DMS 273 (cell line): ENCODE data around the gene CDH23.

Experiments used
- DNase-seq: peaks from one replicate; lab custom pipeline; 2025; ENCODE audit not compliant: unreplicated experiment; lab: John Stamatoyannopoulos, UW

CDH23 gene

DNA sequence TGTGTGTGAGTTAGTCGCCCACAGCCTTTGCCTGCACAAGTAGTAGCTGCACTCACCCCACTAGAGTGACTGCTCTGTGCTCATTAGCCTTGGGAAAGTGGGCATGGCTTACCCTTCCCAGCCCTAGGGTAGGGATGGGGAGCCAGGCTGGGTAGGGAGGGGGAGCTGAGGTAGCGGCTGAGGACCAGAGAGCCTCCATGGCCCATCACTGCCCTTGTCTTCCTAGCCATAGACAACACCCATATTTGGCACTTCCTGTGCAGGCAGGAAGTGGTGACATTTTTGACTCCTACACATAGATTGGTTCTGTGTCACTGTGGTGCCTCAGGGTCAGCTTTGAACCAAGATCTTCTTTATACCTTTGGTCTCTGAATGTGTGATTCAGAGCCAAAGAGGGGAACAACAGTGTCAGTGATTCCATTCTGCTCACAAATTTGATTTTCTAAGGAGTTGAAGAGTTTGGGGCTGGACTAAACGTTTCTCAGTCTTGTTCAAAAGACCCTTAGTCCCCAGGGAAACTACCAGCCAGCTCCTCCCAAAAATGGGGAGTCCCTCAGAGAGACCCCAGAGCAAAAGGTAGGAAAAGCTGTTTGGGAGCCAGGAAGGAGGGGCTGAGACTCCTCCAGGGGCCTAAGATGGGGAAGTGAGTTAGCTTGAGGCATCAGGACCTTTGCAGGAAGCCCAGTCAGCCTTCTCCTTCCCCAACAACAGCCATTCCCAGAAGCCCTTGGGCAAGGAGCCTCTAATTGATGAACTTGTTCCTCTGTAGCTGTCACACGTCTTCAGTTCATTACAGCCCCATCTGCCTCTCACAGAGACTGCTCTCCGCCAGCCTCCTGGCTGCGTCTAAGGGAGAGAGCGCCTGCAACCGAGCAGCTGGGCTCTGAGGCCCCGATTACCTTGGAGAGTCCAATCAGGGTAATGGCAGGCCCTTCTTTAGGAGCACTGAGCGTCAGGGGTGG is 135.0 kb downstream of the CDH23 start:
- peak; percentile 73 for DNase-seq

DNA sequence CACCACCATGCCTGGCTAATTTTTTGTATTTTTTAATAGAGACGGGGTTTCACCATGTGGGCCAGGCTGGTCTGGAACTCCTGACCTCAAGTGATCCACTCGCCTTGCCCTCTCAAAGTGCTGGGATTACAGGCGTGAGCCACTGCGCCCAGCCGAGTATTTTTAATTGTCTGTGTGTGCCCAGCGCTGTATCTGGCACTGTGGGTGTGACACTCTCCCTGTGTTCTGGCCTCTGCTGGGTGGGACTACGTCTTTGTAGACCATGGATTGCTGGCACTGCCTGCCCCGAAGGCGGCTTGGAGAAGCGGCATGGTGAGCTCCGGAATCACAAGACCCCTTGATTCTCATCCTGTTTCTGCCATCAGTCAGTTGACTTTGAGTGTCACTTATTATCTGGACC is 136.2 kb downstream of the CDH23 start:
- DNase-seq: no peak

DNA sequence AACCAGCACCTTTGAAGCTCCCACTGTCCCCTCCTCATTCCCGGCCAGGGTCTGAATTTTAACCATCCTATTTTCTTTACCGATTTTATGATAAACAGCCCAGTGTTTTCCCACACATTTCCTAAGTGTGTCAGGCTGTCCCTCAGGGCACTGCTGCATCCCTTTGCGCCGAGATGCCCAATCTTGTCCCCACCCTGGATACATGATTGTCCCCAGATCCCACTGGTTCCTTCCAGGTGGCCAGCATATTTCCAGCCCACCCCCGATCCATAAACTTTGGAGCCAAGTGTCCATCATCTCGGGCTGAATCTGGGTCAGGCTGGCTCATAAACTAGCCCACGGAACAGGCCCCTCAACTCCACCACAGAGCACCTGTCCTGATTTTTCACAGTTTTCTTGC is 137.2 kb downstream of the CDH23 start:
- DNase-seq: no peak

DNA sequence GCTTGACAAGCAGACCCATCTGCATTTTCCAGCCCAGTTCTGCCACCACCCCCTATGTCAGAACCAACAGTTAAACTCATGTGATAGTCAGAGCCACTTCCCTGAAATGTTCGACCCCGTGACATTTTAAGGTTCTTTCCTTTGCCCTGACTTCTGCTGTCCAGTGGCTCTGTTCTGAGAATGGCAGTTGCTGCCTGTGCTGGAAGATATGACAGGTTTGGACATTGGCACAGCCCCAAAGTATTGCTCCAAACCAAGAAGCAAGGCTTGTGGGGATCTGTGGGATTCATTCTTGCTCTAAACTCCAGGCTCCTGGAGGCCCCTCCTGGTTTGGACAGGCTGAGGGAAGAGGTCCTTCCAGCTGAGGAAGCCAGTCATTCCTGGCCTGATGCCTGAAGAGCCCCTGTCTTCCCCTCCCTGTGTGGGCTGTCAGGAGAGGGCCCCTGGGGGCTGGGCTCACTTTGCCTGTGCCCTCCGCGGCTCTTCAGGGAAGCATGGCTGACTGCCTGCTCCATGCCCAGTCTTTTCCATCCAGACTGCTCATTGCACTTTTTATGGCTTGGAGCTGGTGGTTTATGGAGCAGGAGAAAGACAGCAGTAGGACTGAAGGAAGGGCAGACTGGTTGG is 138.0 kb downstream of the CDH23 start:
- no peak for DNase-seq

DNA sequence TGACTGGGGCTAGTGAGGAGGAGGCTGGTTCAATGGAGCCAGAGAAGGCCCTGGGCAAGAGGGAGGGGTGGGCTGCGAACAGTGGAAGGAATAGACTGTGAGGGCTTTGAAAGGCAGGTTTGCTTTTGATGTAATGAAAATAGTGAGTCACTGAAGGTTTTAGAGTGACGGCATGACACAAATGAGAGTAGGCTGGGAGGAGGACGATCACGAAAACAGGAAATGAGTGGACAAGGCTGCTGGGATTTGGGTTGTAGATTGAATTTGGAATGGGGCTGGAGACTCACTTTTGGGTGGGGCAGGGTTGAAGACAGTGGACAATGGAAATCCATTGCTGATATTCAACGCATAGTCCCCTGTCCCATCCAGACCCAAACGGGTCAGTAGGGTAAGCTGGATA is 139.6 kb downstream of the CDH23 start:
- no peak for DNase-seq

DNA sequence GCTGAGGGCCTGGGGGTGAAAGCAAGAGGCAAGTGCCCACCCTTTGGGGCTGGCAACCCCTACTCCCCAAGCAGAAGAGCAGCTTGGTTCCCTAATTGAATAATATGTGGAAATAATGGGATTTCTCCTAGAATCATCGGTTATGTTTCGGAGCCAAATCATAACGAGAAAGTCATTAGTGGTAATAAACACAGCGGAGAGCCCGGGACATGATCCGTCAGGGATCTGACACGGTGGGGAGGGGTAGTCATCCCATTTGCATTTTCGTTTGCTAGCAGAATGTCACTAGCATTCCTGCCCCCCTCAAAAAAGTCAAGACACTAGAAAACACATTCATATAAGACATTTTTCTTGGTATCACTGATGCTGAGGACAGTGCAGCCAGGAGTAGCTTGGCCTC is 140.4 kb downstream of the CDH23 start:
- DNase-seq: no peak

DNA sequence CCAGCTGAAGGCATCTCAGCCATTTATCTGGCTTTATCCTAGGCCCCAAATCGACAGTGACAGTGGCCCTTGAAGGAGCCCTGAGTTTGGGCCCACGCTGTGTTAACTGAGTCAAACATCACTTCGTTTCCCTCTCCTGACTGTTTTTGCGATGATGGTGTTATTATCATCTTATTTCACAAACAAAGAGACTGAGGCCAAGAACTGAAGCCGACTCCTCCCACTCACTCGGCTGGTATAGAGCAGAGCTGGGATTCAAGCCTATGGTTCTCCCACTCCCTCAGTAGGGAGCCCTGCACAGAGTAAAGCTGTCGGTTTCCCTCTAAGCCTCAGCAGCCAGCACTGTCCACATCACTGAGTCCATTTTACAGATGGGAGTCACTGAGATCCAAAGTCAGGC is 141.0 kb downstream of the CDH23 start:
- DNase-seq: no peak

DNA sequence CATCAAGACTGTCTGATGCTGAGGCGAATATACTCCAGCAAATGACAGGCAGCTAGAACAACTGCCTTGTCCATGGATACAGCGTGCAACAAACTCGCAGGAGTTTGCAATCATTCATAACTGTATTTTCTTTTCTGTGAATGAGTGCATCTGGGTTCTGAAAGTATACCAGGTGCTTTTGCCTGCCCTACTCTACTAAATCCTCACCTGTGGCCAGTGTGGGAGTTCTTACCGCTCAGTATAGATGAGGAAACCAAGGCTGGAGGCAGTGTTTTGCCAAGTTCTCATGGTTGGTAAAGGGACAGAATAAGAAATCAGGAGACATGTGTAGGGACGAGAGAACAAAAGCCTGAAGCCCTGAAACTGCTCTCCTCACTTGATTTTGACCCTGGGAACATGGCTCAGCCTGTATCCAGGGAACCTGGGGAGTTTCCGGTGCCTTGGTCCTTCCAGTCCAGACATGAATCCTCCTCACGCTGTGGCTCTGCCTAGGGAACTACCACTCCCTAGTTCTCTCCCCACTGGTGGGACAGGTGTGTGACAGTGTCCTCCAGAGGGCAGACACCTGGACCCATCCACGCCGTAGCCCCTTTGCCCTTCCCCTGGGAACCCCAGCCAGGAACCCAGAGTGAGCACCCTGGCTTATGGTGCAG is 142.0 kb downstream of the CDH23 start:
- no peak for DNase-seq

DNA sequence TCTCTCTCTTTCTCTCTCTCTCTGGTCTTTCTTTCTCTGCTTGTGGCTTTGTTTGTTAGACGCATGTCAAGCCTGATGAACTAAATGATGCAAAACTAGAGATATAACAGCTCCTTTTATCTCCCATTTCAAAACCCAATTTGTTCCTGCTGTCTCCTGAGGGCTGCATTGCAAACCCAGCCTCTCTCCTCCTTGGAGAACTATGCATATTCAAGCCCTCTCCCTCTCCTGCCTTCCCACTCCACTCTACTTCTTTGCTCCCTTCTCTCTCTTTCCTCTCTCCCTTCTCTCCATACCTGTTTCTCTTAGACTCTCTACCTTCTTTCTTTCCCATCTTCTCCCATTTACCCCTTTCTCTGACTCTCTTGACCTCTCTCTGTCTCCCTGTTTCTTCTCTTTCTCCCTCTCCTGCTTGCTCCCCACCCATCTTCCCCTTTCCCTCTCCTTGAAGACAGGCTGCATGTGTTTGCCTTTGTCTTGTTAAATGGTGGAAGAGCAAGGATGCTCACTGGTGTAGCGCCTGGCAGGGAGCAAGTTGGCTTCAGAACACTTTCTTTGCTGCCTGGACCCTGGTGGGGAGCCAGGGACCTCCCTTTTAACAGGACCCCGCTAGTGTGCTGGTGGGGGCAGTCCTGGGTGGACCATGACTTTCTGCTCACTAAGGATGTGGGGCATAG is 142.9 kb downstream of the CDH23 start:
- DNase-seq: no peak

DNA sequence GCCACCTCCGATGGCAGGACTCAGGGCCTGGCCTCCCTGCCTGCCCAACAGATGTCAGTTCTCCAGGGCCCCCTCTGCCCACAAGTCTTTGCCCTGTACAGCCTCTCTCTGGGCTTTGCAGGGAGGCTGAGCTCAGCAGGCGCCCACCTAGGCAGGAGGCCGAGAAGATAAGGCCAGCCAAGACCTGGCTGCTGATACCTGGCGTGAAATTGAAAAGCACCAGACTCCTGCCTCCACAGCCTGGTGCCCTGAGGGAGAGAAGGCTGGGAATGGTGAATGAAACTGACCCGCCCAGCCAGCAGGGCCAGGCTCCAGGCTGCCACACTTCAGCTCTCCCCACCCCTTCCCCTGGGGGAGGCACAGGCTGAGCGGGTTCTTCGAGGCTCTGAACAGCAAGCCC is 145.8 kb downstream of the CDH23 start:
- DNase-seq: no peak

DNA sequence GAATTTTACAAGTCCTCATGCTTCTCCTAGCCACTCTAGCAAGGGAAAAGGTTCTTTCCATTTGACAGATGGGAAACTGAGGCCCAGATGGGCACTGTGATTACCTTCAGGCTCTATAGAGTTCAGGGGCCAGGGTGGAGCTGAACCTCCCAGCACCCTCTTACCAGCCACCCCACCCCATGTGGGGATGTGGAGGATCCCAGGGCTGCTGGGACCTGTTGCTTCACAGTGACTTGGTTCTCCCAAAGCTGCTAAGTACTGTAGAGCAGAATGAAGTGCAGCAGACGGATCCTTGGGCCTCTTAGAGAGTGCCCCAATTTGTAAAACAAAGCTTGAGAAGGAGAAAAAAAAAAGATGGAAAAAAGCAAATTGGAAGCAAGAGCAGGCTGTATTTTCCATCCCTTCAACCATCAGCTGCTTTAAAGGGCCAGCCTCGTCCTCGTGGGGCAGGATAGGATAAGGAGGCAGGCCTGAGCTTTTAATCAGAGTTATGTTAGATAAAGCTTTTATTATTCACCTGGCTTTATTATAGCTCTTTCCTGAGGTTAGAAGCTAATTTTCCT is 147.0 kb downstream of the CDH23 start:
- no peak for DNase-seq

DNA sequence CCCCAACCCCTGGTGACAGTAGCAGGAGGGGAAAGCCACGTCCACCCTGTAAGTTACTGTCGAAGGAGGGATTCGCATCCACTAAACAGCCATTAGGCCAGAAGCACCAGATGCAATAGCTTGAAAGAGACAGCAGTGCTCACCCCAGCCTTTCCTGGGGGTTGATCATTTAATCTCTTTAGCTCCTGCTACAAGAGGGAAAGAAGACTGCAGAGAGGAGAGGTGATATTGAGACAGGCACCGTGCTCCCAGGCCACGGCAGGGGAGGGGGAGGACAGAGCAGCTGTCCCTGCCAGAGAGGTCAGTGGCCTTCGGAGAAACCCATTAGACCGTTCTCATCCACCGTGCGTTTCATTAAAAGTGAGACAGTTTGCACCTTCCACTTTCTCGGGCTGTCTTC is 148.3 kb downstream of the CDH23 start:
- no peak for DNase-seq

DNA sequence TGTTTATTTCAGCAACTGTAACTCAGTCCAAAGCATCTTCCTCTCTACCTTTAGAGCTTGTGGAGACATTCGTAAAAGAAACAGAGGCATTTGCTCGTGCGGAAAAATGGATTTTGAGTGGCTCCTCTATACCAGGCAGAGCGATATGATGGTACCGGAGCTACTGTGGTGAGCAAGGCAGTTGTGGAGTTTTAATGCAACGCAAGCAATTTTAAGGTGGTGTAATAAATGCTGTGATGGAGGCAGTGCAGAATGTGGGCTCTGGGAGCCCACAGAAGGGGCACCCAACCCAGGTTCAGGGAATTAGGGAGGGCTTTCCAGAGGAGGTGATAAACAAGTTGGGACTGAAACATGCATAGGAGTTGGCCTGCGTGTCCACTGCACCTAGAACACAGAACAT is 149.5 kb downstream of the CDH23 start:
- DNase-seq: no peak

DNA sequence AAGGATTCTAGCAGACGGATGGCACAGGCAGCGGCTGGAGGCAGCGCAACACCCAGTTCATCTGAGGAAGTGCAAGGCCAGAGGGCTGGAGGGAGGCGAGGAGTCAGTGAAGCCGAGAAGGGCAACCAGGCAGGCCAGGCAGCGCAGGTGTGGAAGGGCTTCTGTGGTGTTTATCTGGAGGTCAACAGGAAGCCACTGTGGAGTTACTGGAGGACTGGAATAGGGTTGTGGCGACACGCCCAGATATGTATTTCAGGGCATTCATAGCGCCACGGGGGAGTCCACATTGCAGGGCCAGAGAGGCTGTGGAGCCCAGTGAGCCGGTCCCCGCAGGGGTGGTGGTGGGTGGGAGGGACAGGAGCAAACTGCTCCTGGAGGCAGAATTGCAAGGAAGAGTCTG is 150.6 kb downstream of the CDH23 start:
- no peak for DNase-seq

DNA sequence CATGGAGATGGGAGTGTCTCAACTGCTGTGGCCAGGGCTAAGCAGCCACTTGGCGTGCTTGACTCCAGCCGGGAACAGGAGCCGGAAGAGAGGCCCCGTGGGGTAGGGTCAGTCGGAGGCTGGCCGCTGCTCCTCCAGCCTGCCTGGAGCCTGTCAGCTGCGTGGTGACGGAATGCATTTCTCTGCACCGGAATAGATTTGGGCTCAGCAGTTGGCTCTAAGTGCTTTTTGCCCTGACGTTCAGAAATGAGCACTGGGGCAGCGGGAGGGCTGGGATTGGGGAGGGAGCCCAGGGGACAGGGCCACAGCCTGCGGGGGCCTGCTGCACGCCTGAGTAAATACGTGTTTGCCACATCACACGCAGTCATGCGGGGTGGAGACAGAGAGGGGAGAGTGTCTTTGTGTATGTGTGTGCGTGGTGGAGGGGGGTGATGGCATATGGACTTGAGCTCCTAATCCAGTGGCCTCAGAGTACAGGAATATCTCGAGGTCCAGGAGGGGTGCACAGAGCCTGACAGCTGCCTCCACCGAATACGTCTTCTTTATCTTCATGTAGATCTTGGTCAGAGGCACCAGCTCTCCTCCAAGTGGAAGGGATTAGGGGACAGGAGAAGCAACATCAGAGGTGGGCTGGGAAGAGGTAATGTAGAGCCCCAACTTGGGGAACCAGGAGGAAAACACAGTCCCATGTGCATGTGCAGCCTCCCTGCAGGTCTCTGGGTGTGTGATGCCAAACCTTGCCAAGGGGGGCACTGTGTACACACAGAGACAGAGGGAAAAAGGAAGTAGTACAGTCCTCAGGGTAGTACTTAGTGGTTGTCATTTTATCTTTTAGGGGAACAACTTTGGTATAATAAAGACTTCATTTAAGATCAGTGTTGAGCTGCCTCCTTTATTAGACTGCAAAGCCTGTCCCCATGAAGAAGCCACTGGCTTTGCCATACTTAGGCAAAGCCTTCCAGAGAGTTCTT is 151.4 kb downstream of the CDH23 start:
- peak; percentile 21 for DNase-seq

DNA sequence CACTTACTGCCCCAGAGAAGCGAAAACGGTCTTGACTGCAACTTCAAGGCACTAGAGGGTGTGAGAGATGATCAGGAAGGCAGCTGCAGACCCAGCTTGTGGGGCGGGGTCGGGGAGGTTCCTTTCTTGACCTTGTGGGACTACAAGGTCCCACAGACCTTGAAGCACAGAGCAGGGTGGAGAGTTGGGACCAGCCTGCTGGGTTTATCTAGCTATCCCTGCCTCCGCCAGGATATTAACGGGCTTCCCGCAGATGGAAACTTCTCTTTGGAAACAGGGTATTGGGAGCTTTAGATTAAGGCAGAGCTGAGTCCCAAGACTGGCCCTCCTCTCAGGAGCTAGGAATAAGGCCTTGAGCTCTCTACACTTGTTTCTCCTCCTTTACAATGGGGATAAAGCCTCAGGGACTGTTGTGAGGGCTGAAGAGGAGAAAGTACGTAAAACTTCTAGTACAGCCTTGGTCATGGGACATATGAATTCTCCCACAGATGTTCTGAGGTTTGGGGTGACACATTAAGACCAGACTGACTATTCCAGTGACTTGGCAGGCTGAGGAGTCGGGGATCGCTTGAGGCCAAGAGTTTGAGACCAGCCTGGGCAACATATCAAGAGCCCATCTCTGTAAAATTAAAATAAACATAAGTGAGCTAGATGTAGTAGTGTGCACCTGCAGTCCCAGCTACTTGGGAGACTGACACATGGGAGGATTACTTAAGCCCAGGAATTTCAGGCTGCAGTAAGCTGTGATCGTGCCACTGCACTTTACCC is 153.2 kb downstream of the CDH23 start:
- DNase-seq: no peak

DNA sequence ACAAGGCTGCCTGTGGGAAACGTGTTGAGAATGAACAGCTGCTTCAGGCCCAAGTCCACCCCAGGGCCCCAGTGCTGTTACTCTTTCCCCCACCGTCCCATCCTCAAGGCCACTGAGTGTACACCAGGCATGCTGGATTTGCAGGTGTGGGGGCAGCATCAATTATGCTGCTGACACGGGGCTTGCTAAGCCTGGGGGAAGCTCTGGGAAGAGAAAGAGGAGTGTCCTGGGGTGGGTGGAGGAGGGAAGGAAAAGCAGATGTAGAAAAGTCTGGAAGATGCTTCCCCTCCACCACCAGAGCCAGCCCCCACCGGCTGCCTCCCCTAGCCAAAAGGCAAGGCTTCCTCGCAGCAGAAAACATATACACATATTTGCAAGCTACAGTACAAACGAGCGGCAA is 153.9 kb downstream of the CDH23 start:
- DNase-seq: no peak

DNA sequence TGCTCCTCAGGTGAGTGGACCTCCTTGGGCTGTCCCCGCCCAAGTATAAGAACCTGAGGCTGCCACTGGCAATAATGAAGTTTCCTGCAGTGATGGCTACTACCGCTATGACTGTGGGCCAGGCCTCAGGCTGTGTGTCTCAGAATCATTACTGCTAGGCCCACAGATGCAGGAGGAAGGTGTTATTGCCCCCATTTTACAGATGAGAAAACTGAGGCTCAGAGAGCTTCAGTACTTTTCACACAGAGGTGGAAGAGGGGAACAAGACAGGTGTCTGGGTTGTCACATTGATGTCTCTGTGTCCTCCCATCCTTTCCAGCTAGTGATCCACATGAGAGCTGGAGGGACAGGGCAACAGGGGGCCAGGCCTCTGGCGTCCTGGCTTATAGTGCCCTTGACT is 155.2 kb downstream of the CDH23 start:
- no peak for DNase-seq

DNA sequence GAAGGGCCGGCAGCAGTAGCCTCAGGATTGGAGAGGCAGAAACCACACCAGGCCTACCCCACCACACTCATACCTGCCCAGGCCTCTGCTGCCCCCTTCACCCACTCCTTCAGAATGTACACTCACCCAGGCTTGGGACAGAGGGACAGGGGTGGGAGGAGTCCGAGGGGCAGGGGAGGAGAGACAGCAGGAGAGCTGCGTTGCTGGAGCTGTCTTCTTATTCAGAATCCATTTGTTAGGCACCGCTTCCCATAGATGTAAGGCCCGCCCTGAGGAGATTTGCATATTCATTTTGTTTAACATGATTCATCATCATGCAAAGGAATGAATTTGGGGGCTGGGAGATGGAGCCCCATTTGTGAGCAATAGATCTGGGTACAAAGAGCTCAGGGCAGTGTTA is 156.7 kb downstream of the CDH23 start:
- no peak for DNase-seq
